B cell (primary cell): ENCODE results near the gene KRTAP3-1. TPM values are rescaled to one million over a fixed set of nuclear protein-coding genes. Genes with fewer than 3 reads are reported as not detected.

Source experiments
- ATAC-seq: fragments of 200-7000 bp; cut with Tn5 transposase; one replicate; pipeline ENCODE4 v1.10.0; 2021; ENCODE audit warnings: low read depth, mild to moderate bottlenecking, moderate number of reproducible peaks, moderate library complexity
- CTCF ChIA-PET: fragments of 350-600 bp; sonication (Branson Sonifier 250); formaldehyde crosslinking; loops from one replicate; lab custom pipeline; 2021; ENCODE audit warnings: antibody characterized with exemption, inconsistent platforms; lab: Charles Lee
- POLR2A ChIA-PET: fragments of 350-600 bp; sonication (Branson Sonifier 250); formaldehyde crosslinking; loops from one replicate; lab custom pipeline; 2021; ENCODE audit warnings: antibody characterized with exemption; lab: Charles Lee
- DNase-seq: peaks from one replicate; pipeline ENCODE4 v3.0.0; 2013
- H2AFZ ChIP-seq: 2 replicates; pipeline ENCODE4 v1.6.1; 2012; ENCODE audit warnings: mild to moderate bottlenecking, low read depth, low read length; ENCODE audit not compliant: insufficient read depth, poor library complexity, severe bottlenecking
- H3K27ac ChIP-seq, 2 donors: 1 replicate in 1 of 2; 2 replicates in 1 of 2; pipeline ENCODE4 v1.5.1; 2012 to 2013; ENCODE audit warnings: low read length in 2 of 2, mild to moderate bottlenecking in 2 of 2, moderate library complexity in 1 of 2
- H3K27me3 ChIP-seq, 4 experiments: fragments of 200-600 bp in 1 of 4; sonication (generic) in 1 of 4; replicated peaks in 1 of 4; 1 replicate in 2 of 4; 2 replicates in 2 of 4; pipeline versions ENCODE4 v1.6.1 to v1.7.0; 2013 to 2016; ENCODE audit warnings: low read length in 3 of 4, mild to moderate bottlenecking in 2 of 4, mixed read lengths in 1 of 4, moderate library complexity in 1 of 4; ENCODE audit not compliant: insufficient read depth in 4 of 4, control insufficient read depth in 3 of 4; ENCODE audit errors: control extremely low read depth in 1 of 4
- H3K36me3 ChIP-seq, 2 experiments: replicated peaks in 1 of 2; 1 replicate in 1 of 2; 2 replicates in 1 of 2; pipeline versions ENCODE4 v1.6.1 to v1.7.1; 2013; ENCODE audit warnings: low read length in 1 of 2; ENCODE audit not compliant: insufficient read depth in 2 of 2, control insufficient read depth in 1 of 2; ENCODE audit errors: control extremely low read depth in 1 of 2, extremely low read depth in 1 of 2
- H3K4me1 ChIP-seq, 2 donors: fragments of 200-600 bp in 1 of 2; sonication (generic) in 1 of 2; 1 replicate in 1 of 2; 2 replicates in 1 of 2; pipeline versions ENCODE4 v1.5.1 to v1.6.1; 2013 to 2017; ENCODE audit warnings: low read length in 2 of 2; ENCODE audit not compliant: control insufficient read depth in 2 of 2, insufficient read depth in 2 of 2
- H3K4me2 ChIP-seq: replicated peaks from 2 replicates; pipeline ENCODE3; 2012; ENCODE audit warnings: mild to moderate bottlenecking, low read depth, low read length; ENCODE audit not compliant: poor library complexity, severe bottlenecking
- H3K4me3 ChIP-seq, 5 experiments: fragments of 200-600 bp in 1 of 5; sonication (generic) in 1 of 5; 1 replicate in 3 of 5; 2 replicates in 2 of 5; pipeline versions ENCODE4 v1.5.1 to v1.7.0; 2011 to 2016; ENCODE audit warnings: low read length in 4 of 5, mild to moderate bottlenecking in 4 of 5, low read depth in 2 of 5, control low read depth in 1 of 5, moderate library complexity in 1 of 5; ENCODE audit not compliant: insufficient read depth in 1 of 5; ENCODE audit errors: control extremely low read depth in 1 of 5, extremely low read depth in 1 of 5
- H3K79me2 ChIP-seq: fragments of 200-600 bp; sonication (generic); one replicate; pipeline ENCODE4 v1.6.0; 2016; ENCODE audit warnings: low read length; ENCODE audit not compliant: control insufficient read depth, insufficient read depth
- H3K9ac ChIP-seq: fragments of 200-600 bp; sonication (generic); 2 replicates; pipeline ENCODE4 v1.6.1; 2017; ENCODE audit warnings: mild to moderate bottlenecking, low read length, moderate library complexity
- H3K9me3 ChIP-seq, 3 donors: one replicate each; pipeline versions ENCODE4 v1.6.1 to v1.7.1; 2013; ENCODE audit warnings: low read length in 2 of 3; ENCODE audit not compliant: control insufficient read depth in 2 of 3, insufficient read depth in 1 of 3; ENCODE audit errors: control extremely low read depth in 1 of 3
- H4K20me1 ChIP-seq: 2 replicates; pipeline ENCODE4 v1.6.0; 2012; ENCODE audit warnings: mild to moderate bottlenecking, low read length; ENCODE audit not compliant: insufficient read depth, control insufficient read depth, poor library complexity, severe bottlenecking
- H3K27ac Mint-ChIP-seq: one replicate; pipeline ENCODE4 v1.8.0; 2021; ENCODE audit warnings: mixed read lengths
- H3K27me3 Mint-ChIP-seq: one replicate; pipeline ENCODE4 v1.8.0; 2021; ENCODE audit warnings: mixed read lengths
- H3K4me1 Mint-ChIP-seq: one replicate; pipeline ENCODE4 v1.8.0; 2021; ENCODE audit warnings: mixed read lengths
- H3K4me3 Mint-ChIP-seq: one replicate; pipeline ENCODE4 v1.8.0; 2021; ENCODE audit warnings: mixed read lengths
- H3K9me3 Mint-ChIP-seq: one replicate; pipeline ENCODE4 v1.8.0; 2022; ENCODE audit warnings: mixed read lengths; ENCODE audit not compliant: insufficient read depth
- EZH2 ChIP-seq: IDR thresholded peaks from 2 replicates; pipeline ENCODE4 v1.6.1; 2012; ENCODE audit warnings: borderline replicate concordance, low read depth, mild to moderate bottlenecking, moderate library complexity, low read length; ENCODE audit not compliant: insufficient read depth, poor library complexity, severe bottlenecking
- WGBS: methylation state at CpG from one replicate; pipeline ENCODE4 v1.1.5; 2013; ENCODE audit warnings: missing lambda C conversion rate; ENCODE audit not compliant: insufficient coverage; 5-methylcytosine and 5-hydroxymethylcytosine counted together
- intact Hi-C: fragments of 100-400 bp; cut with micrococcal nuclease; formaldehyde crosslinking; loops from one replicate; pipeline ENCODE4 v1.10.0; 2022
- polyA plus RNA-seq: library from polyadenylated mRNA; depleted of rRNA; stranded (reverse); fragments of >200 nt; gene quantifications from 2 replicates; pipeline ENCODE4 v1.2.3, GENCODE V29; 2012
- small RNA-seq: library from RNA; depleted of rRNA; stranded (forward); fragments of <200 nt; gene quantifications from one replicate; pipeline ENCODE3, GENCODE V24; 2012; ENCODE audit warnings: low replicate concordance, low read depth; ENCODE audit not compliant: insufficient read length
- total RNA-seq, 2 donors: library from RNA; stranded (reverse); fragments of 120-200 nt in 1 of 2; gene quantifications; 1 replicate in 1 of 2; 2 replicates in 1 of 2; pipeline versions ENCODE4 v1.2.3 to v1.2.4, GENCODE V29; 2013 to 2022
- TF ChIP-seq, protein P1 (sequence below): fragments of 200-600 bp; IDR thresholded peaks from one replicate; pipeline ENCODE4 v1.8.0; 2022; ENCODE audit warnings: antibody characterized with exemption, mild to moderate bottlenecking

KRTAP3-1 gene
- total and polyA plus RNA-seq, 2 donors (not counting 1 experiment from before 2014, with no cell fraction given): not detected

DNA sequence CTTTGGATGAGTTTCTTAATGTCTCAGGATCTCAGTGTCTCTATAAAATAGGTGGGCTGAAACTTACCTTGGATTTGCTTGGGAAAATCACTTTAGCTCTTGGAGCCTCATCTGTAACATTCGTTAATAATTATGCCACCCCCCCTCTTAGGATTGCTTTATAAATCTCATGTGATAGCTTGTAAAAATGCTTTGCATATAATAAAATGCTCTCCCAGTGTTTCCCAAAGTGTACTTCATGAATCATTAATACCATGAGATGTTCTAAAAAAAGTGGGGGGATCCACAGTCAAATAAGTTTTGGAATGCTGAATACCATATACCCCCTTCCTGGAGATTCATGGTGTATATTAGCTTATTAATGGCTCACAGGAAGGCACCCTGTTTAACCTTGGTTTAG lies 47.3 kb downstream of the KRTAP3-1 start:
- Histone ChIP-seq H4K20me1 (no peaks in the 10 kb centered on the region), H3K27ac (no peak overlapping the region), H3K4me2 (no peak overlapping the region), H3K4me1 (no peaks in the 10 kb centered on the region), H3K4me3 (no peak overlapping the region), H3K27me3 (no peaks in the 10 kb centered on the region), H2AFZ (no peak overlapping the region), H3K9me3 (peaks cover 0 to 2% (median 0%) of the 10 kb centered on the region in 3 donors), H3K36me3 (no peaks in the 10 kb centered on the region), H3K79me2 (no peaks in the 10 kb centered on the region), H3K9ac (no peak overlapping the region)
- POLR2A ChIA-PET: no interaction called here
- H3K4me3 Mint-ChIP-seq: no peak overlapping the region
- peaks cover 23% of the 10 kb centered on the region for H3K27me3 Mint-ChIP-seq
- TF ChIP-seq EZH2: no peak
- TF ChIP-seq, protein P1, sequence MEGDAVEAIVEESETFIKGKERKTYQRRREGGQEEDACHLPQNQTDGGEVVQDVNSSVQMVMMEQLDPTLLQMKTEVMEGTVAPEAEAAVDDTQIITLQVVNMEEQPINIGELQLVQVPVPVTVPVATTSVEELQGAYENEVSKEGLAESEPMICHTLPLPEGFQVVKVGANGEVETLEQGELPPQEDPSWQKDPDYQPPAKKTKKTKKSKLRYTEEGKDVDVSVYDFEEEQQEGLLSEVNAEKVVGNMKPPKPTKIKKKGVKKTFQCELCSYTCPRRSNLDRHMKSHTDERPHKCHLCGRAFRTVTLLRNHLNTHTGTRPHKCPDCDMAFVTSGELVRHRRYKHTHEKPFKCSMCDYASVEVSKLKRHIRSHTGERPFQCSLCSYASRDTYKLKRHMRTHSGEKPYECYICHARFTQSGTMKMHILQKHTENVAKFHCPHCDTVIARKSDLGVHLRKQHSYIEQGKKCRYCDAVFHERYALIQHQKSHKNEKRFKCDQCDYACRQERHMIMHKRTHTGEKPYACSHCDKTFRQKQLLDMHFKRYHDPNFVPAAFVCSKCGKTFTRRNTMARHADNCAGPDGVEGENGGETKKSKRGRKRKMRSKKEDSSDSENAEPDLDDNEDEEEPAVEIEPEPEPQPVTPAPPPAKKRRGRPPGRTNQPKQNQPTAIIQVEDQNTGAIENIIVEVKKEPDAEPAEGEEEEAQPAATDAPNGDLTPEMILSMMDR: no peak
- H3K9me3 Mint-ChIP-seq: peaks cover 5% of the 10 kb centered on the region
- no peak for ATAC-seq
- CTCF ChIA-PET: interaction anchor here (1.3 kb wide), 1 partner anchor 9 kb away, joined by 7 read pairs; no protein-coding TSS in a partner anchor
- no peak for DNase-seq
- WGBS: no CpG with 5 or more reads among the region's 1 CpG
- no peaks in the 10 kb centered on the region for H3K4me1 Mint-ChIP-seq
- no peak overlapping the region for H3K27ac Mint-ChIP-seq
- intact Hi-C loops: loop anchor here (10.0 kb wide), 1 partner anchor 233 kb away; no protein-coding TSS in a partner anchor

DNA sequence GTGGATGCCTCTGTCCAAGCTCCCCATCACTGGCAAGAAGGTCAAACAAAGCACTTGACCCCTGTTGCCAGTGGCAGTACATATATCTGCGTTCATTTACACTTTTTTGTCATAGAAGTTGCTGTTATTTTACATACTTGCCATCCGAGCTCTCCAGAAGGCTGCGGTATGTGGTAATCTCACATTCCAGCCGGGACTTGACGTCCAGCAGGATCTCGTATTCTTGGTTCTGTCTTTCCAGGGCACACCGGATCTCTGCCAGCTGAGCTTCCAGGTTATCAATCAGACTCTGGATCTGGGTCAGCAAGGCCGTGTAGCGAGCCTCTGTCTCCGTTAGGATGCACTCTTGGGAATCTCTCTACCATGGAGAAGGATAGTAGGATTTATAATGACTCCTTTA lies 48.8 kb downstream of the KRTAP3-1 start:
- TF ChIP-seq EZH2: no peak
- TF ChIP-seq, protein P1: no peak
- no peaks in the 10 kb centered on the region for H3K4me1 Mint-ChIP-seq
- H3K27me3 Mint-ChIP-seq: peaks cover 30% of the 10 kb centered on the region
- Histone ChIP-seq H3K36me3 (no peaks in the 10 kb centered on the region), H3K4me2 (no peak overlapping the region), H3K9me3 (peaks cover 0 to 2% (median 0%) of the 10 kb centered on the region in 3 donors), H3K27me3 (peaks cover 0 to 5% (median 0%) of the 10 kb centered on the region in 4 experiments), H2AFZ (no peak overlapping the region), H3K4me3 (no peak overlapping the region), H3K4me1 (no peaks in the 10 kb centered on the region), H3K27ac (no peak overlapping the region), H3K9ac (no peak overlapping the region), H4K20me1 (no peaks in the 10 kb centered on the region), H3K79me2 (no peaks in the 10 kb centered on the region)
- intact Hi-C loops: loop anchor here (10.0 kb wide), 1 partner anchor 235 kb away; no protein-coding TSS in a partner anchor
- no peak for DNase-seq
- no peak for ATAC-seq
- WGBS: 94% methylated on average over 6 of the region's 10 CpGs
- POLR2A ChIA-PET: no interaction called here
- peaks cover 2% of the 10 kb centered on the region for H3K9me3 Mint-ChIP-seq
- CTCF ChIA-PET: interaction anchor here (1.0 kb wide), 1 partner anchor 362 kb away, joined by 3 read pairs; no protein-coding TSS in a partner anchor
- H3K27ac Mint-ChIP-seq: no peak overlapping the region
- no peak overlapping the region for H3K4me3 Mint-ChIP-seq

Small RNAs within 50 kb of the gene (small RNA-seq; reads per million reads assigned to genes)
- not detected for gene KRTAP3-4P

Other genes with a start within 250 kb of the KRTAP3-1 start
Only the 30 nearest of the 37 such genes appear.
- not detected in 2 replicates for gene KRT28, start 209.2 kb downstream of the KRTAP3-1 start, total RNA-seq
- gene KRT28, start 209.2 kb downstream of the KRTAP3-1 start, polyA plus RNA-seq: not detected in 2 replicates
- 29.0 and 32.9 TPM in 2 replicates for gene KRT10, start 186.5 kb downstream of the KRTAP3-1 start, total RNA-seq
- gene KRT10, start 186.5 kb downstream of the KRTAP3-1 start, polyA plus RNA-seq: 12.1 and 14.7 TPM in 2 replicates
- not detected in 2 replicates for gene KRT12, start 141.9 kb downstream of the KRTAP3-1 start, total RNA-seq
- not detected in 2 replicates for gene KRT12, start 141.9 kb downstream of the KRTAP3-1 start, polyA plus RNA-seq
- gene KRT20, start 123.9 kb downstream of the KRTAP3-1 start, total RNA-seq: not detected in 2 replicates
- gene KRT20, start 123.9 kb downstream of the KRTAP3-1 start, polyA plus RNA-seq: not detected in 2 replicates
- not detected in 2 replicates for gene KRT23, start 71.5 kb downstream of the KRTAP3-1 start, total RNA-seq
- 0.06 TPM in 1 of 2 replicates, not detected in the other for gene KRT23, start 71.5 kb downstream of the KRTAP3-1 start, polyA plus RNA-seq
- gene KRT39, start 42.2 kb downstream of the KRTAP3-1 start, total RNA-seq: not detected in 2 replicates
- not detected in 2 replicates for gene KRT39, start 42.2 kb downstream of the KRTAP3-1 start, polyA plus RNA-seq
- gene KRT40, start 24.8 kb downstream of the KRTAP3-1 start, total RNA-seq: not detected in 2 replicates
- not detected in 2 replicates for gene KRT40, start 24.8 kb downstream of the KRTAP3-1 start, polyA plus RNA-seq
- gene KRTAP3-3, start 15.0 kb downstream of the KRTAP3-1 start, total RNA-seq: not detected in 2 replicates
- gene KRTAP3-3, start 15.0 kb downstream of the KRTAP3-1 start, polyA plus RNA-seq: not detected in 2 replicates
- not detected in 2 replicates for gene KRTAP3-2, start 9.2 kb downstream of the KRTAP3-1 start, total RNA-seq
- gene KRTAP3-2, start 9.2 kb downstream of the KRTAP3-1 start, polyA plus RNA-seq: not detected in 2 replicates
- not detected in 2 replicates for gene KRTAP1-5, start 18.1 kb upstream of the KRTAP3-1 start, total RNA-seq
- not detected in 2 replicates for gene KRTAP1-5, start 18.1 kb upstream of the KRTAP3-1 start, polyA plus RNA-seq
- not detected in 2 replicates for gene KRTAP1-4, start 21.1 kb upstream of the KRTAP3-1 start, total RNA-seq
- gene KRTAP1-4, start 21.1 kb upstream of the KRTAP3-1 start, polyA plus RNA-seq: not detected in 2 replicates
- gene KRTAP1-3, start 25.7 kb upstream of the KRTAP3-1 start, total RNA-seq: not detected in 2 replicates
- gene KRTAP1-3, start 25.7 kb upstream of the KRTAP3-1 start, polyA plus RNA-seq: not detected in 2 replicates
- not detected in 2 replicates for gene KRTAP1-1, start 32.3 kb upstream of the KRTAP3-1 start, total RNA-seq
- not detected in 2 replicates for gene KRTAP1-1, start 32.3 kb upstream of the KRTAP3-1 start, polyA plus RNA-seq
- not detected in 2 replicates for gene KRTAP2-1, start 38.2 kb upstream of the KRTAP3-1 start, total RNA-seq
- gene KRTAP2-1, start 38.2 kb upstream of the KRTAP3-1 start, polyA plus RNA-seq: not detected in 2 replicates
- gene KRTAP2-2, start 46.1 kb upstream of the KRTAP3-1 start, total RNA-seq: not detected in 2 replicates
- not detected in 2 replicates for gene KRTAP2-2, start 46.1 kb upstream of the KRTAP3-1 start, polyA plus RNA-seq
- gene KRTAP2-3, start 51.0 kb upstream of the KRTAP3-1 start, total RNA-seq: not detected in 2 replicates
- gene KRTAP2-3, start 51.0 kb upstream of the KRTAP3-1 start, polyA plus RNA-seq: not detected in 2 replicates
- gene KRTAP2-4, start 56.8 kb upstream of the KRTAP3-1 start, total RNA-seq: not detected in 2 replicates
- gene KRTAP2-4, start 56.8 kb upstream of the KRTAP3-1 start, polyA plus RNA-seq: not detected in 2 replicates
- not detected in 2 replicates for gene KRTAP4-7, start 75.0 kb upstream of the KRTAP3-1 start, total RNA-seq
- gene KRTAP4-7, start 75.0 kb upstream of the KRTAP3-1 start, polyA plus RNA-seq: not detected in 2 replicates
- gene KRTAP4-8, start 89.0 kb upstream of the KRTAP3-1 start, total RNA-seq: not detected in 2 replicates
- not detected in 2 replicates for gene KRTAP4-8, start 89.0 kb upstream of the KRTAP3-1 start, polyA plus RNA-seq
- not detected in 2 replicates for gene KRTAP4-16, start 93.1 kb upstream of the KRTAP3-1 start, total RNA-seq
- not detected in 2 replicates for gene KRTAP4-16, start 93.1 kb upstream of the KRTAP3-1 start, polyA plus RNA-seq
- gene KRTAP4-9, start 96.3 kb upstream of the KRTAP3-1 start, total RNA-seq: not detected in 2 replicates
- not detected in 2 replicates for gene KRTAP4-9, start 96.3 kb upstream of the KRTAP3-1 start, polyA plus RNA-seq
- gene KRTAP4-11, start 109.2 kb upstream of the KRTAP3-1 start, total RNA-seq: not detected in 2 replicates
- not detected in 2 replicates for gene KRTAP4-11, start 109.2 kb upstream of the KRTAP3-1 start, polyA plus RNA-seq
- gene KRTAP4-12, start 115.1 kb upstream of the KRTAP3-1 start, total RNA-seq: not detected in 2 replicates
- 0.12 TPM in 1 of 2 replicates, not detected in the other for gene KRTAP4-12, start 115.1 kb upstream of the KRTAP3-1 start, polyA plus RNA-seq
- gene KRTAP4-6, start 131.4 kb upstream of the KRTAP3-1 start, total RNA-seq: not detected in 2 replicates
- not detected in 2 replicates for gene KRTAP4-6, start 131.4 kb upstream of the KRTAP3-1 start, polyA plus RNA-seq
- gene KRTAP4-5, start 140.7 kb upstream of the KRTAP3-1 start, total RNA-seq: not detected in 2 replicates
- gene KRTAP4-5, start 140.7 kb upstream of the KRTAP3-1 start, polyA plus RNA-seq: not detected in 2 replicates
- gene KRTAP4-4, start 151.6 kb upstream of the KRTAP3-1 start, total RNA-seq: not detected in 2 replicates
- not detected in 2 replicates for gene KRTAP4-4, start 151.6 kb upstream of the KRTAP3-1 start, polyA plus RNA-seq
- gene KRTAP4-3, start 159.1 kb upstream of the KRTAP3-1 start, total RNA-seq: not detected in 2 replicates
- not detected in 2 replicates for gene KRTAP4-3, start 159.1 kb upstream of the KRTAP3-1 start, polyA plus RNA-seq
- not detected in 2 replicates for gene KRTAP4-2, start 169.1 kb upstream of the KRTAP3-1 start, total RNA-seq
- gene KRTAP4-2, start 169.1 kb upstream of the KRTAP3-1 start, polyA plus RNA-seq: not detected in 2 replicates
- gene KRTAP4-1, start 175.8 kb upstream of the KRTAP3-1 start, total RNA-seq: not detected in 2 replicates
- not detected in 2 replicates for gene KRTAP4-1, start 175.8 kb upstream of the KRTAP3-1 start, polyA plus RNA-seq
- gene KRTAP9-1, start 180.8 kb upstream of the KRTAP3-1 start, total RNA-seq: not detected in 2 replicates
- not detected in 2 replicates for gene KRTAP9-1, start 180.8 kb upstream of the KRTAP3-1 start, polyA plus RNA-seq